Hepatocyte (in vitro differentiated cells): ENCODE results near the gene OLFM2.

ENCODE experiments used
- EZH2 ChIP-seq: fragments of 200-600 bp; sonication (generic); IDR thresholded peaks from 2 replicates; pipeline ENCODE4 v1.6.1; 2016; ENCODE audit warnings: antibody characterized with exemption, mild to moderate bottlenecking, borderline replicate concordance
- EZH2phosphoT487 ChIP-seq: fragments of 200-600 bp; sonication (generic); IDR thresholded peaks from one replicate; pipeline ENCODE4 v1.6.1; 2018; ENCODE audit warnings: antibody characterized with exemption, mild to moderate bottlenecking, low read depth, moderate library complexity; ENCODE audit not compliant: unreplicated experiment, severe bottlenecking
- TF ChIP-seq, protein P1 (sequence below): fragments of 200-600 bp; sonication (generic); IDR thresholded peaks from 2 replicates; pipeline ENCODE4 v1.5.1; 2016; ENCODE audit warnings: antibody characterized with exemption, mild to moderate bottlenecking; ENCODE audit not compliant: poor library complexity

DNA sequence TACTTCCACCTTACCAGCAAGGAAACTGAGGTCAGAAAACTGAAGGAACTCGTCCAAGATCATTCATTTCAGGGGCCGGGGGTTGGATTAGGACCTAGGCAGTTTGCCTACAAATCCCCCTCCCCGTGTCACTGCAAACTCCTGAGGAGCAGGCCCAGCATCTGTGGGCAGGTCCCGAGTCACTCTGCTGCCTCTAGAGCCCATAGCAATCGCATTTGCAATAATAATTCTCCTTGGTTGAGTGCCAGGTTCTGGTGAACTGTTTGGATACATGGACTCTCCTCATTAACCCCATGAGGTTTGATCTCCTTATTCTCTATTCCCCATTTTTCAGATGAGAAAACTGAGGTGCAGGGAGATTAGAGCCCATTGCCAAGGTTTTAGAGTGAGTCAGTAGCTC lies 100.3 kb downstream of the OLFM2 start:
- TF ChIP-seq EZH2phosphoT487: no peak
- TF ChIP-seq, protein P1, sequence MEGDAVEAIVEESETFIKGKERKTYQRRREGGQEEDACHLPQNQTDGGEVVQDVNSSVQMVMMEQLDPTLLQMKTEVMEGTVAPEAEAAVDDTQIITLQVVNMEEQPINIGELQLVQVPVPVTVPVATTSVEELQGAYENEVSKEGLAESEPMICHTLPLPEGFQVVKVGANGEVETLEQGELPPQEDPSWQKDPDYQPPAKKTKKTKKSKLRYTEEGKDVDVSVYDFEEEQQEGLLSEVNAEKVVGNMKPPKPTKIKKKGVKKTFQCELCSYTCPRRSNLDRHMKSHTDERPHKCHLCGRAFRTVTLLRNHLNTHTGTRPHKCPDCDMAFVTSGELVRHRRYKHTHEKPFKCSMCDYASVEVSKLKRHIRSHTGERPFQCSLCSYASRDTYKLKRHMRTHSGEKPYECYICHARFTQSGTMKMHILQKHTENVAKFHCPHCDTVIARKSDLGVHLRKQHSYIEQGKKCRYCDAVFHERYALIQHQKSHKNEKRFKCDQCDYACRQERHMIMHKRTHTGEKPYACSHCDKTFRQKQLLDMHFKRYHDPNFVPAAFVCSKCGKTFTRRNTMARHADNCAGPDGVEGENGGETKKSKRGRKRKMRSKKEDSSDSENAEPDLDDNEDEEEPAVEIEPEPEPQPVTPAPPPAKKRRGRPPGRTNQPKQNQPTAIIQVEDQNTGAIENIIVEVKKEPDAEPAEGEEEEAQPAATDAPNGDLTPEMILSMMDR: no peak
- TF ChIP-seq EZH2: no peak
